Spleen (tissue), 7 donors: Measurements from ENCODE around the gene NUBP2.

Source experiments
- CTCF ChIP-seq, 11 experiments: fragments of 200-600 bp in 7 of 11; fragments of 450-650 bp in 4 of 11; sonication (generic) in 4 of 11; IDR thresholded peaks in 8 of 11; conservative IDR thresholded peaks in 3 of 11; 1 replicate in 7 of 11; 2 replicates in 4 of 11; pipeline versions ENCODE4 v1.4.0 to v1.8.0; 2016 to 2021; ENCODE audit warnings: antibody characterized with exemption in 11 of 11, inconsistent platforms in 4 of 11, mild to moderate bottlenecking in 1 of 11
- POLR2A ChIP-seq, 3 donors: fragments of 450-650 bp; IDR thresholded peaks; one replicate each; pipeline ENCODE4 v1.5.1; 2017; ENCODE audit warnings: antibody characterized with exemption in 3 of 3, mild to moderate bottlenecking in 1 of 3
- POLR2AphosphoS5 ChIP-seq, 3 donors: sonication (generic); formaldehyde crosslinking; IDR thresholded peaks; one replicate each; pipeline ENCODE4 v1.5.1; 2017; ENCODE audit warnings: antibody characterized with exemption in 3 of 3
- donor health status: DM: no; HTN: no; CAD: no; lungs with moderate emphysema.
- donor health status: DM: no; HTN: no; CAD: no.
- donor health status: DM: no; HTN: no; CAD: no.

DNA sequence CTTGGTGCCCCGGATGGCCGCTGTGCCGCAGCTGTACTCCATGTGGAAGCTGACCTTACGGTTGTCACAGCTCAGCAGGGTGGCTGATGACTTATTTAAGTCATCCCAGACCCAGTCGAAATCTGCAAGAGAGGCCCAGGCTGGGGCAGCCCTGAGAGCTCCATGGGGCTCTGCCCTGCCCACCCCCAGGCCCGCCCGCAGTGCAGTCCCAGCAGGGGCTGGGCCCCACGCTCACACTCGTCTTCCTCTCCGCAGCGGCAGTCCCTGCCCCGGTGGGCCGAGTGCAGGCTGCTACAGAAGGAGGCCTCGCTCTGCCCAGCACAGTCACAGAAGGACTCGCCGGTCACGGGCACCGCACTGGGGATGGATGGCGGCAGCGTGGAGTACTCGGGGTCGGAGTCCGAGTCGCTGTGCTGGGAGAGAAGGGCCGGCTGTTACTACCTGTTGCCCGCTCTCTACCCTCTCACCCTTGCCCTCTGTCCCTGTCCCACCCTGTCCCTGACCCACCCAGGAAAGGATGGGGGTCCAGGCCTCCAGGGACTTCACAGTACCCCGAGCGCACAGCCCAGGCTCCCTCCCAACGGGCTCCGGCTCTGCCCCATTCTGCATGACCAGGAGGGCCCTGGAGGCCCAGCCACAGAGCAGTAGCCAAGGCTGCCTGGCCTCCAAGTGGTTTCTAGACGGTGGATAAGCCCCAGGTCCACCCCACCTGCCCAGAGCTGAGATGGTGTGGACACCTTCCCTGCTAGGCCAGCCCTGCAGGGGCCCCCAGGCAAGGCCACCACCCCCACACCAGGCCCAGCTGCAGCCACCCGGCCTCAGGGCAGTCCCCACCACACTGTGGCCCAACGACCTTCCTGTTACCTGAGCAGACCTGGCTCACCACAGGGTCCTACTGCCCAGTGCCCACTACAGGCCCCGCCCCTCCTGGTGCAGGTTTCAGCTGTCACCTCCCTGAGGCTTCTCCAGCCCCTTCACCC, 4.3 kb upstream of the NUBP2 start:
- TF ChIP-seq POLR2A (IDR thresholded peaks at IDR 0.05) = no peak
- no peak for TF ChIP-seq CTCF (IDR thresholded peaks at IDR 0.05 in 8 of 11, conservative IDR thresholded peaks at IDR 0.05 in 3 of 11)
- TF ChIP-seq POLR2AphosphoS5 (IDR thresholded peaks at IDR 0.05) = peak; percentile 5 to 53 (median 28)
